GM12878 (cell line): ENCODE results near the gene NCAN. TPM values are rescaled to one million over a fixed set of nuclear protein-coding genes. Genes with fewer than 3 reads are reported as not detected.

Experiments used
- ATAC-seq: fragments of 200-7000 bp; cut with Tn5 transposase; 3 replicates; pipeline ENCODE4 v1.9.1; 2020; ENCODE audit warnings: mild to moderate bottlenecking, moderate library complexity
- BruUV-seq: library from RNA; stranded (reverse); fragments of 400-500 nt; replicated peaks from 2 replicates; lab custom pipeline; 2021; lab: Mats Ljungman, UMichigan
- CTCF ChIA-PET: fragments of 300-600 bp; sonication (Branson Sonifier 250); formaldehyde crosslinking; extraction: SDS; loops from one replicate; lab custom pipeline; 2021; ENCODE audit warnings: inconsistent platforms; lab: Yijun Ruan, JAX
- POLR2A ChIA-PET: fragments of 350-600 bp; formaldehyde crosslinking; extraction: SDS; loops from one replicate; lab custom pipeline; 2021; ENCODE audit warnings: inconsistent platforms; lab: Charles Lee
- RAD21 ChIA-PET: fragments of 300-600 bp; sonication (Branson Sonifier 250); formaldehyde crosslinking; loops from one replicate; lab custom pipeline; 2023; ENCODE audit warnings: antibody characterized with exemption; ENCODE audit not compliant: unreplicated experiment; lab: Charles Lee
- SMC1A ChIA-PET: fragments of 300-600 bp; sonication (Branson Sonifier 250); formaldehyde crosslinking; loops from one replicate; lab custom pipeline; 2023; ENCODE audit not compliant: unreplicated experiment, uncharacterized antibody; lab: Charles Lee
- DNase-seq: peaks from one replicate; pipeline ENCODE4 v3.0.0-alpha.2; 2011; ENCODE audit warnings: low read depth, low spot score
- FAIRE-seq: peaks from 3 replicates; lab custom pipeline; 2011; peaks lifted over from hg19 to GRCh38; lab: Jason Lieb, UNC
- H2AFZ ChIP-seq: 2 replicates; pipeline ENCODE4 v1.6.0; 2011; ENCODE audit warnings: low read depth, low read length, control low read depth; ENCODE audit not compliant: control insufficient read depth
- H3K27ac ChIP-seq: 2 replicates; pipeline ENCODE4 v1.5.1; 2011; ENCODE audit warnings: control low read depth; ENCODE audit not compliant: control insufficient read depth, insufficient read depth
- H3K27me3 ChIP-seq, 2 experiments: replicated peaks in 1 of 2; 2 replicates each; pipeline versions ENCODE4 v1.6.0 to v1.6.1; 2011; ENCODE audit warnings: low read length in 1 of 2; ENCODE audit not compliant: control insufficient read depth in 2 of 2, insufficient read depth in 2 of 2
- H3K36me3 ChIP-seq, 2 experiments: 2 replicates each; pipeline ENCODE4 v1.5.1; 2011; ENCODE audit warnings: low read length in 1 of 2; ENCODE audit not compliant: control insufficient read depth in 2 of 2, insufficient read depth in 2 of 2
- H3K4me1 ChIP-seq: 2 replicates; pipeline ENCODE4 v1.6.1; 2011; ENCODE audit warnings: mild to moderate bottlenecking, low read length, moderate library complexity, mixed read lengths; ENCODE audit not compliant: control insufficient read depth, insufficient read depth
- H3K4me2 ChIP-seq: 2 replicates; pipeline ENCODE4 v1.6.0; 2011; ENCODE audit warnings: control low read depth; ENCODE audit not compliant: control insufficient read depth, insufficient read depth
- H3K4me3 ChIP-seq: fragments of 200-600 bp; sonication (generic); 2 replicates; pipeline ENCODE4 v1.5.1; 2016
- H3K79me2 ChIP-seq: 2 replicates; pipeline ENCODE4 v1.6.0; 2011; ENCODE audit warnings: low read length; ENCODE audit not compliant: control insufficient read depth, insufficient read depth
- H3K9ac ChIP-seq: 2 replicates; pipeline ENCODE4 v1.8.0; 2011; ENCODE audit warnings: low read length, control low read depth, mixed read lengths; ENCODE audit not compliant: control insufficient read depth, insufficient read depth
- H3K9me3 ChIP-seq: replicated peaks from 3 replicates; pipeline ENCODE4 v1.5.1; 2011; ENCODE audit warnings: mild to moderate bottlenecking, low read length; ENCODE audit not compliant: control insufficient read depth, insufficient read depth
- H4K20me1 ChIP-seq: 2 replicates; pipeline ENCODE4 v1.6.0; 2011; ENCODE audit not compliant: control insufficient read depth, insufficient read depth
- CBX5 ChIP-seq: sonication (generic); IDR thresholded peaks from 2 replicates; pipeline ENCODE4 v1.6.1; 2016; ENCODE audit warnings: low read depth, moderate library complexity, mild to moderate bottlenecking, inconsistent platforms
- DPF2 ChIP-seq: fragments of 450-650 bp; IDR thresholded peaks from 2 replicates; pipeline ENCODE4 v1.6.1; 2017; ENCODE audit warnings: mild to moderate bottlenecking
- EZH2 ChIP-seq: IDR thresholded peaks from 2 replicates; pipeline ENCODE4 v1.6.1; 2012; ENCODE audit warnings: low read depth, mild to moderate bottlenecking, control low read depth, inconsistent platforms, low read length, borderline replicate concordance; ENCODE audit not compliant: control insufficient read depth
- HCFC1 ChIP-seq: fragments of 150-350 bp; IDR thresholded peaks from 2 replicates; pipeline ENCODE4 v1.6.1; 2014; ENCODE audit warnings: low read length
- IRF3 ChIP-seq: fragments of 450-650 bp; IDR thresholded peaks from 2 replicates; pipeline ENCODE4 v1.6.1; 2014; ENCODE audit warnings: mild to moderate bottlenecking
- LARP7 ChIP-seq: fragments of 450-650 bp; IDR thresholded peaks from 2 replicates; pipeline ENCODE4 v1.6.1; 2017; ENCODE audit warnings: mild to moderate bottlenecking
- NR2C1 ChIP-seq: fragments of 450-650 bp; IDR thresholded peaks from 2 replicates; pipeline ENCODE4 v1.6.1; 2017; ENCODE audit warnings: antibody characterized with exemption, mild to moderate bottlenecking, moderate library complexity
- PML ChIP-seq: IDR thresholded peaks from 2 replicates; pipeline ENCODE4 v1.6.1; 2012; ENCODE audit warnings: low read length, inconsistent platforms
- POLR2AphosphoS5 ChIP-seq: IDR thresholded peaks from 2 replicates; pipeline ENCODE4 v1.6.1; 2011; ENCODE audit warnings: mild to moderate bottlenecking, low read length, inconsistent platforms
- SIN3A ChIP-seq: IDR thresholded peaks from 2 replicates; pipeline ENCODE4 v1.6.1; 2012; ENCODE audit warnings: low read depth, low read length, improper control_type of control experiment
- SP1 ChIP-seq: IDR thresholded peaks from one replicate; pipeline ENCODE4 v1.6.1; 2011; ENCODE audit warnings: low read depth, low read length
- TARDBP ChIP-seq: IDR thresholded peaks from 2 replicates; pipeline ENCODE4 v1.6.1; 2016; ENCODE audit warnings: borderline replicate concordance
- ZBTB11 ChIP-seq: fragments of 450-650 bp; formaldehyde crosslinking; IDR thresholded peaks from 2 replicates; pipeline ENCODE4 v1.5.0; 2022; ENCODE audit warnings: mild to moderate bottlenecking, missing genetic modification characterization
- ZNF207 ChIP-seq: fragments of 450-650 bp; IDR thresholded peaks from 2 replicates; pipeline ENCODE4 v1.6.1; 2014; ENCODE audit warnings: antibody characterized with exemption, mild to moderate bottlenecking, borderline replicate concordance
- WGBS: methylation state at CpG from one replicate; pipeline ENCODE4 v1.1.6; 2016; ENCODE audit warnings: low lambda C conversion rate; ENCODE audit not compliant: insufficient replicate concordance, insufficient coverage; ENCODE audit errors: missing lambda C conversion rate; 5-methylcytosine and 5-hydroxymethylcytosine counted together
- in situ Hi-C: fragments of 300-500 bp; cut with MboI; formaldehyde crosslinking; loops from 9 replicates; pipeline ENCODE4 v1.14.3; 2018; ENCODE audit warnings: mixed read lengths
- intact Hi-C: fragments of 100-400 bp; cut with micrococcal nuclease; formaldehyde crosslinking; loops from one replicate; pipeline ENCODE4 v1.14.2; 2022; ENCODE audit not compliant: unreplicated experiment
- polyA plus RNA-seq, 11 experiments: library from polyadenylated mRNA; depleted of rRNA in 4 of 11; unstranded in 6 of 11; stranded (reverse) in 5 of 11; fragments of >200 nt; fragmentation: Nextera tagmentation in 4 of 11; fragmentation: Illumina TruSeq in 1 of 11; extraction: Ambion mirVana in 4 of 11; extraction: Trizol in 1 of 11; gene quantifications; 1 replicate in 1 of 11; 2 replicates in 10 of 11; pipeline versions ENCODE4 v1.2.1 to v1.2.3, GENCODE V29; 2011 to 2016; ENCODE audit warnings: inconsistent platforms in 2 of 11, missing spikeins in 2 of 11, low read depth in 1 of 11
- total RNA-seq, 4 experiments: library from RNA; depleted of rRNA in 3 of 4; stranded (reverse); fragments of >200 nt in 3 of 4; fragmentation: Illumina TruSeq in 1 of 4; extraction: Trizol in 1 of 4; gene quantifications; 2 replicates each; pipeline versions ENCODE4 v1.2.1 to v1.2.3, GENCODE V29; 2013 to 2021

The NCAN gene
- total and polyA plus RNA-seq, 10 of the 15 experiments (the other 5 are each of a cell fraction or from before 2014, with no cell fraction given), result 0.02 to 0.34 (median 0.12) TPM; not detected in 1

- TF ChIP-seq ZNF207 (no peak), NR2C1 (no peak), POLR2AphosphoS5 (0 out of 2 replicates have a peak, but pooled peaks have one; percentile 19), CBX5 (no peak), LARP7 (no peak), ZBTB11 (CRISPR knock-in tag) (no peak), SIN3A (no peak), IRF3 (no peak), SP1 (no peak), DPF2 (no peak), TARDBP (no peak), PML (0 out of 2 replicates have a peak, but pooled peaks have one; percentile 1), EZH2 (no peak), HCFC1 (no peak)
- H3K9me3 ChIP-seq, result no peaks in the 10 kb centered on the region
- POLR2A ChIA-PET, result interaction anchor here (3.2 kb wide), 1 partner anchor 10 kb away, joined by 25 read pairs; the partner anchor contains the start of genes BORCS8 and RFXANK
- RAD21 ChIA-PET, result interaction anchor here (1.2 to 2.3 kb wide), 5 partner anchors 8 to 28 kb away, joined by 3 to 15 read pairs (median 5); partner anchors contain the start of genes BORCS8 and RFXANK
- peak overlapping the region; percentile 75 for H3K27ac ChIP-seq
- H3K4me1 ChIP-seq, result peaks cover 8% of the 10 kb centered on the region; the same call in 1 of the 2 replicates
- H3K4me2 ChIP-seq, result peak overlapping the region; percentile 99
- CTCF ChIA-PET, result interaction anchor here (0.6 to 1.0 kb wide), 4 partner anchors 22 to 1998 kb away, joined by 3 to 6 read pairs (median 3); no protein-coding TSS in a partner anchor
- peak overlapping the region; percentile 93 for H3K4me3 ChIP-seq
- DNase-seq (no peak), FAIRE-seq (peak; percentile 57), ATAC-seq (peak; percentile 20)
- no peaks in the 10 kb centered on the region for H3K27me3 ChIP-seq
- peaks cover 4 to 12% of the 10 kb centered on the region in 2 experiments; a peak in 3 of 4 replicates for H3K36me3 ChIP-seq
- peak overlapping the region; percentile 70 for H3K9ac ChIP-seq
- SMC1A ChIA-PET, result interaction anchor here (0.9 to 1.5 kb wide), 4 partner anchors 9 to 47 kb away, joined by 3 to 12 read pairs (median 4); no protein-coding TSS in a partner anchor
- BruUV-seq, result no TSS peak
- WGBS, result 3% methylated on average over 11 of the region's 11 CpGs
- no peaks in the 10 kb centered on the region for H4K20me1 ChIP-seq
- H2AFZ ChIP-seq, result peak overlapping the region; percentile 78
- H3K79me2 ChIP-seq, result peaks cover 16% of the 10 kb centered on the region
- intact Hi-C loops, result no loop called here
- in situ Hi-C loops, result no loop called here
These were observed 9.1 kb upstream of the NCAN start for GRCh38 chr19:19202707-19203011.
